ENCODE measurements around the gene EHD1.

The EHD1 gene

DNA sequence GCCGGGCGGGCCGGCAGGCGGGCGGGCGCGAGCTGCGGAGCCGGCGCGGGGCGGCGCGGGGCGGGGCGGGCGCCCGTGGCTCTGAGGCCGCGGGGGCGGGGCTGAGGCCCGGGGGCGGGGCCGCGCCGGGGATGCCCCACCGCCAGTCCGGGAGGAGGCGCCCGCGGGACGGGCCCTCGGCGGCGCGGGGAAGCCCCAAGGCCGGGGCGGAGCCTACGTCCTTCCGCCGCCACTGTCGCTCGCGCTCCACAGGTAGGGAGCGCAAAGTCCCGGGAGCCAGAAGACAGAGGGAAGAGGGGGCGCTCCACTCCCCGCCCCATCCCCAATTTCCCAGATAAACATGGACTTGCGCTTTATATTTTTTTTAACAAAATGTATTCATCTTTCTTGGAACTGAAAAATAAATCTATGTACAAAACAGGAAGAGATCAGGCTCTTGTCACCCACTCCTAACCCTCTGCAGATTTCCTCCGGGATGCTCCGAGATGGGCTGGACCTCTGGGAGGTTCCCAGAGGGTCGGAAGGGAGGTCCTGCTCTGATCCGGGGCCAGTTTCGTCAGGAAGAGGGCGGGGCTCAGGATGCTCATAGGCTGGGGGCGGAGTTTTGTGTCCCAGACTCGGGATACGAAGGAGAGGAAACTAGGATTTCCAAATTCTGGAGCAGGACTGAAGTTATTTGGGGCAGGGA, 75.1 kb downstream of the EHD1 start, which contains the start of gene MAP4K2:
TSS of gene MAP4K2 (minus strand) at position 57 of the 688 bp plus-strand sequence. CDS start 65 bp downstream, outside the sequence.
- TF ChIP-seq CTCF (conservative IDR thresholded peaks at IDR 0.05; ENCODE audit: low read length) (0 out of 2 replicates have a peak, but pooled peaks have one; percentile 16), EZH2phosphoT487 (IDR thresholded peaks at IDR 0.05; ENCODE audit: borderline replicate concordance) (no peak)
- peak within 1 kb of the TSS; percentile 72 for H2AFZ ChIP-seq (ENCODE audit: low read length)

DNA sequence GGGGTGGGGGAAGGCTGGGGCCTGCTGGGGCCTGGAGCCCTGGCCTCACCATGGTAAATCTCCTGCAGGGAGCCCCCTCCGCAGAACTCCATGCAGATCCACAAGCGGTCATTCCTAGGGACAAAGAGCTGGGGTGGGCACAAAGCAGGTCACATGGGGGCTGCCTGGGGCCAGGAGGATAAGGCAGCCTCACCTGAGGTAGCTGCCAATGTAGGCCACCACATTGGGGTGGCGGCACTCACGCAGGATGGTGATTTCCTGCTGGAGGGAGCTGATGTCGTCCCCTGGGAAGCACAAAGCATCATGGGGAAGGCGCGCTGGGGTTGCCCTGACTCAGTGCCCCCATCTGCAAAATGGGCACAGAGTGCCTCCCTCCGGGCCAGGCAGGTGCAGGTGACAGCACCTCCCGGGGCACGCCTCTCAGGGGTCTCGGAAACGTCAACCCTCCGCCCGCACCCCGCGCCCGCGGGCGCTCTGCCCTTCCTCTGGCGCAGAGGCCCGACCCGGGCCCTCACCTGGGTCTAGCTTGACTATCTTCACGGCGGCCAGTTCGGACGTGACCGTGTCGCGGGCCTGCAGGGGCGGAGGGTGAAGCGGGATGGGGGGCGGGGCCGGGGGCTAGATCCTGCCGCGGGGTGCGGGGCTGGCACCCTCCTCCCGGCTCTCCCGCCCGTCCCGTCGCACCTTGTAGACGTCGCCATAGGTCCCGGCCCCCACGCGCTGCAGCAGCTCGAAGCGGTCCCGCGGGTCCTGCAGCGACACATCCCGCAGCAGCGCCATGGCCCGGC, 75.9 kb downstream of the EHD1 start:
- peaks cover 31% of the 10 kb centered on the region for H3K4me1 ChIP-seq (ENCODE audit: insufficient read depth, low read length, poor library complexity, severe bottlenecking)
- H3K4me3 ChIP-seq (ENCODE audit: low read length, poor library complexity, severe bottlenecking): no peak overlapping the region
- no peaks in the 10 kb centered on the region for H3K27me3 ChIP-seq (ENCODE audit: insufficient read depth, low read length, poor library complexity, severe bottlenecking)
- no peaks in the 10 kb centered on the region for H3K36me3 ChIP-seq (ENCODE audit: insufficient read depth, low read length)
- H3K4me2 ChIP-seq (ENCODE audit: low read depth, low read length, poor library complexity, severe bottlenecking): no peak overlapping the region
- H2AFZ ChIP-seq (ENCODE audit: low read length): no peak overlapping the region
- no peaks in the 10 kb centered on the region for H4K20me1 ChIP-seq (ENCODE audit: insufficient read depth, low read length, poor library complexity, severe bottlenecking)
- TF ChIP-seq CTCF (conservative IDR thresholded peaks at IDR 0.05; ENCODE audit: low read length): no peak
- TF ChIP-seq EZH2phosphoT487 (IDR thresholded peaks at IDR 0.05; ENCODE audit: borderline replicate concordance): no peak
- H3K9me3 ChIP-seq (ENCODE audit: insufficient read depth, low read depth, low read length): no peaks in the 10 kb centered on the region
- H3F3A ChIP-seq (ENCODE audit: low read depth): no peaks in the 10 kb centered on the region
- H3K9me2 ChIP-seq (replicated peaks; ENCODE audit: low read depth, low read length): no peaks in the 10 kb centered on the region
- no peaks in the 10 kb centered on the region for H3K79me2 ChIP-seq (ENCODE audit: insufficient read depth, low read length)
- no peak overlapping the region for H3K9ac ChIP-seq (ENCODE audit: low read depth, low read length, poor library complexity, severe bottlenecking)

More for the DNA sequence above, 75.1 kb downstream of the EHD1 start, which contains the start of gene MAP4K2:
- Histone ChIP-seq H3K4me3 (ENCODE audit: low read length, poor library complexity, severe bottlenecking) (peak within 1 kb of the TSS; percentile 85), H3K36me3 (ENCODE audit: insufficient read depth, low read length) (no peaks in the 10 kb centered on the region), H3K9me2 (replicated peaks; ENCODE audit: low read depth, low read length) (no peaks in the 10 kb centered on the region), H3K27me3 (ENCODE audit: insufficient read depth, low read length, poor library complexity, severe bottlenecking) (no peaks in the 10 kb centered on the region), H3K9ac (ENCODE audit: low read depth, low read length, poor library complexity, severe bottlenecking) (peak within 1 kb of the TSS; percentile 81), H3K9me3 (ENCODE audit: insufficient read depth, low read depth, low read length) (no peaks in the 10 kb centered on the region), H3K79me2 (ENCODE audit: insufficient read depth, low read length) (no peaks in the 10 kb centered on the region), H3K4me2 (ENCODE audit: low read depth, low read length, poor library complexity, severe bottlenecking) (peak within 1 kb of the TSS; percentile 99), H3K4me1 (ENCODE audit: insufficient read depth, low read length, poor library complexity, severe bottlenecking) (peaks cover 31% of the 10 kb centered on the region), H3F3A (ENCODE audit: low read depth) (no peaks in the 10 kb centered on the region), H4K20me1 (ENCODE audit: insufficient read depth, low read length, poor library complexity, severe bottlenecking) (no peaks in the 10 kb centered on the region)
